ENCODE results near the gene MROH7. TPM values are rescaled to one million over a fixed set of nuclear protein-coding genes. Genes with fewer than 3 reads are reported as not detected.

MROH7 gene
- total and polyA plus RNA-seq, 2 donors from 2014 or later, result 3.8 to 5.4 TPM

DNA sequence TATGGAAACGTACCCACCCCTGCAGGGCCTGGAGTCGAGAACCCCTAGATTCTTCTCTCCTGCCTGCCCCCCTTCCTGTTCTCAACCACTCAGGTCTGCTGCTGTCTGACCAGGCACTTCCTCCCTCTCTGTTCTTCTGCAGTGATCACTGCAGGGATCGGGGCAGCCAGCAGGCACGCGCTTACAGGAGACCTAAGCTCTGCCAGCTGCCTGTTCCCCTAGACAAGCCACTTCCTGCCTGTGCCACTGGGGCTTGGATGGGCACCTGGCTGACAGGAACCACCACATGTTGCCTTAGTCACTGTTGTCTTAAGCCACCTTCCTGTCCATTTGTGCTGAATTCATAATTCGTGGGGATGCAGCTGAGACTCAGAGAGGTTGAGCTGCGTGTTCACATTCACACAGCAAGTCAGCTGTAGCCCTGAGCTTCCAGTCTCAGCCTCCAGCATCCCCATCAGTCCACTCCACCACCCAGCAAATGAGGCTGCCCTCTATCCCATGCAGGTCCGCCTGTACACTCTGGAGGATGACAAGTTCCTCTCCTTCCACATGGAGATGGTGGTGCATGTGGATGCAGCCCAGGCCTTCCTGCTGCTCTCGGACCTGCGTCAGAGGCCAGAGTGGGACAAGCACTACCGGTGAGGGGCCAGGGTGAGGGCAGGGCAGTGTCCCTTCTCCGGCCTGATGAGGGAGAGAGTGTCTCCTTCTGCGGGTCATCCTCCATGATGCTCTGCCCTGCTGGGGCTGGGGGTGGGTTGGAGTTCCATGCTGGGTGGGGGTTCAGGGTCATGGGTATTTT is 36.8 kb upstream of the MROH7 start:
- no peak overlapping the region for H3K4me3 ChIP-seq (ENCODE audit: low read length in 3 of 3)
- intact Hi-C loops (cut with DNase I), result no loop called here
- H3K9me3 ChIP-seq (ENCODE audit: control insufficient read depth in 2 of 3, insufficient read depth in 1 of 3, low read length in 3 of 3), result no peaks in the 10 kb centered on the region
- TF ChIP-seq, protein P1, sequence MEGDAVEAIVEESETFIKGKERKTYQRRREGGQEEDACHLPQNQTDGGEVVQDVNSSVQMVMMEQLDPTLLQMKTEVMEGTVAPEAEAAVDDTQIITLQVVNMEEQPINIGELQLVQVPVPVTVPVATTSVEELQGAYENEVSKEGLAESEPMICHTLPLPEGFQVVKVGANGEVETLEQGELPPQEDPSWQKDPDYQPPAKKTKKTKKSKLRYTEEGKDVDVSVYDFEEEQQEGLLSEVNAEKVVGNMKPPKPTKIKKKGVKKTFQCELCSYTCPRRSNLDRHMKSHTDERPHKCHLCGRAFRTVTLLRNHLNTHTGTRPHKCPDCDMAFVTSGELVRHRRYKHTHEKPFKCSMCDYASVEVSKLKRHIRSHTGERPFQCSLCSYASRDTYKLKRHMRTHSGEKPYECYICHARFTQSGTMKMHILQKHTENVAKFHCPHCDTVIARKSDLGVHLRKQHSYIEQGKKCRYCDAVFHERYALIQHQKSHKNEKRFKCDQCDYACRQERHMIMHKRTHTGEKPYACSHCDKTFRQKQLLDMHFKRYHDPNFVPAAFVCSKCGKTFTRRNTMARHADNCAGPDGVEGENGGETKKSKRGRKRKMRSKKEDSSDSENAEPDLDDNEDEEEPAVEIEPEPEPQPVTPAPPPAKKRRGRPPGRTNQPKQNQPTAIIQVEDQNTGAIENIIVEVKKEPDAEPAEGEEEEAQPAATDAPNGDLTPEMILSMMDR (IDR thresholded peaks at IDR 0.05; ENCODE audit: borderline replicate concordance, extremely low read depth, insufficient read depth), result no peak
- no peak for FAIRE-seq
- H3K9ac ChIP-seq (ENCODE audit: low read length in 3 of 3), result no peak overlapping the region
- no peak overlapping the region for H3K27ac ChIP-seq (ENCODE audit: low read depth in 2 of 2, low read length in 2 of 2)
- H3K4me1 ChIP-seq (ENCODE audit: control insufficient read depth in 2 of 3, insufficient read depth in 2 of 3, low read depth in 1 of 3, low read length in 3 of 3), result peaks cover 3 to 19% (median 9%) of the 10 kb centered on the region in 3 donors
- no peaks in the 10 kb centered on the region for H3K27me3 ChIP-seq (ENCODE audit: control insufficient read depth, insufficient read depth, low read length)
- peaks cover 0 to 36% (median 11%) of the 10 kb centered on the region in 3 donors for H3K36me3 ChIP-seq (ENCODE audit: control insufficient read depth in 2 of 3, insufficient read depth in 3 of 3, low read length in 3 of 3)
- DNase-seq, result no peak

DNA sequence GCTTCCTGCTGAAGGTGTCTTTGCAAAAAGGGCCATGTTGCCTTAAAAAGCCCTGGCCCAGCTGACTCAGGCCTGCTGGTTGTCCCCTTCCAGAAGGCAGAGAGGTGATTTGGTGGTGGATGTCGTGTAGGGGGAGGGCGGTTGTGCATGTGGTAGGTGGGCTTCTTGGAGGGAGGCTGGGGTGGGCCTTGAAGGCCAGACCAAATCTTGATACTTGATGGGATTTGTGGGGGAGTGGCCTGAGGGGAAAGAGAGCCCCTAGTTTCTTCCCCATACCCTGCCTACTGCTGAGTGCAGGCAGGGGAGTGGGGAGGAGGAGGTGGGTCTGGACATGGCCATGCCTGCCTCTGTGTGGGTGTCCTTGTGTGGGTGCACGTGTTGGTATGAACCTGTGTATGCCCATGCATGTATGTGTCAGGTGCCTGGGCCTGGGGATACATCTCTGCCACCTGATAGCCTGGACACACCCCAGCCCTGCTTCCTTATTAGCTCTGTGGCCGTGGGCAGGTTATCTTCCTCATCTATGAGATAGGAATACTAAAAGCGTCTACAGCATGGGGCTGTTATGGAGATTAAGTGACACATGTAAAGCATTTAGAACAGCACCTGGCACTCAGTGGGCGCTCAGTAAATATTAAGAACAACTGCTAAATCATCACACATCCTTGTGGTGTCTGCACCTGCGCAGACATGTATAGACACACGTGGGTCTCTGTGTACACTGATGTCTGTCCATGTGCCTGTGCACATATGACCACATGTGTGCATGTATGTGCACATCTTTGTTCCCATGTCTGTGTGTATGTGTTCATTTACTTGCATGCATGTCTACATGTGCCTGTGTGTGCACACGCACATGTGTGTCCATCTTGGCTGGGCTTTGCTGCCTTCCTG is 35.2 kb upstream of the MROH7 start:
- Histone ChIP-seq H3K27ac (ENCODE audit: low read depth in 2 of 2, low read length in 2 of 2) (no peak overlapping the region), H3K9me3 (ENCODE audit: control insufficient read depth in 2 of 3, insufficient read depth in 1 of 3, low read length in 3 of 3) (no peaks in the 10 kb centered on the region), H3K27me3 (ENCODE audit: control insufficient read depth, insufficient read depth, low read length) (no peaks in the 10 kb centered on the region), H3K9ac (ENCODE audit: low read length in 3 of 3) (no peak overlapping the region), H3K36me3 (ENCODE audit: control insufficient read depth in 2 of 3, insufficient read depth in 3 of 3, low read length in 3 of 3) (peaks cover 0 to 45% (median 11%) of the 10 kb centered on the region in 3 donors), H3K4me1 (ENCODE audit: control insufficient read depth in 2 of 3, insufficient read depth in 2 of 3, low read depth in 1 of 3, low read length in 3 of 3) (peaks cover 0 to 9% (median 4%) of the 10 kb centered on the region in 3 donors), H3K4me3 (ENCODE audit: low read length in 3 of 3) (no peak overlapping the region)
- TF ChIP-seq, protein P1 (IDR thresholded peaks at IDR 0.05; ENCODE audit: borderline replicate concordance, extremely low read depth, insufficient read depth), result no peak
- no peak for DNase-seq
- intact Hi-C loops (cut with DNase I), result no loop called here
- FAIRE-seq, result no peak

DNA sequence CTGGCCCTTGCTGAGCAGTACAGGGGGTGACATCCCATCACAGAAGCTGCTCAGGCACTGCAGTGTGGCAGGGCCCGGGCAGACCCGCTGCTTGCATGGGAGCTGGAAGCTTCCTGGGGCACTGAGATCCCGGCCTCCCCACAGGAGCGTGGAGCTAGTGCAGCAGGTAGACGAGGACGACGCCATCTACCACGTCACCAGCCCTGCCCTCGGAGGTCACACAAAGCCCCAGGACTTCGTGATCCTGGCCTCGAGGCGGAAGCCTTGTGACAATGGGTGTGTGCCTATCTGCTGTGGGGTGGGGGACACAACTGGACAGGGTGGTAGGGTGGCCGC is 34.6 kb upstream of the MROH7 start:
- Histone ChIP-seq H3K9ac (ENCODE audit: low read length in 3 of 3) (no peak overlapping the region), H3K4me3 (ENCODE audit: low read length in 3 of 3) (no peak overlapping the region), H3K27me3 (ENCODE audit: control insufficient read depth, insufficient read depth, low read length) (no peaks in the 10 kb centered on the region), H3K4me1 (ENCODE audit: control insufficient read depth in 2 of 3, insufficient read depth in 2 of 3, low read depth in 1 of 3, low read length in 3 of 3) (peaks cover 0 to 6% (median 0%) of the 10 kb centered on the region in 3 donors), H3K27ac (ENCODE audit: low read depth in 2 of 2, low read length in 2 of 2) (no peak overlapping the region), H3K36me3 (ENCODE audit: control insufficient read depth in 2 of 3, insufficient read depth in 3 of 3, low read length in 3 of 3) (peaks cover 0 to 45% (median 11%) of the 10 kb centered on the region in 3 donors), H3K9me3 (ENCODE audit: control insufficient read depth in 2 of 3, insufficient read depth in 1 of 3, low read length in 3 of 3) (no peaks in the 10 kb centered on the region)
- intact Hi-C loops (cut with DNase I), result no loop called here
- FAIRE-seq, result no peak
- DNase-seq, result no peak
- TF ChIP-seq, protein P1 (IDR thresholded peaks at IDR 0.05; ENCODE audit: borderline replicate concordance, extremely low read depth, insufficient read depth), result no peak
